Measurements from ENCODE around the gene ACAP1. TPM values are rescaled to one million over a fixed set of nuclear protein-coding genes. Genes with fewer than 3 reads are reported as not detected.

The ACAP1 gene
- total and polyA plus RNA-seq, 10 donors: 118 to 312 (median 215) TPM

GRCh38 chr17:7290685-7291084, 45.6 kb upstream of the ACAP1 start:
- Histone ChIP-seq H3K4me1 (peaks cover 8 to 27% (median 21%) of the 10 kb centered on the region in 6 donors), H3K27me3 (replicated peaks in 1 of 7) (peaks cover 0 to 95% (median 30%) of the 10 kb centered on the region in 7 donors), H3K36me3 (no peaks in the 10 kb centered on the region), H3K27ac (no peak overlapping the region), H3K4me3 (no peak overlapping the region), H3K9me3 (no peaks in the 10 kb centered on the region)
- intact Hi-C loops (cut with DNase I; ENCODE audit: low total_unique reads): loop anchor here (10.0 kb wide), 1 partner anchor 54 kb away; no protein-coding TSS in a partner anchor
- no peak for DNase-seq
- WGBS, 5 donors: 73 to 90% (median 84%) methylated on average over 11 of the region's 11 CpGs
- no peak for TF ChIP-seq POLR2A (IDR thresholded peaks at IDR 0.05)
- no peak for TF ChIP-seq CTCF (IDR thresholded peaks at IDR 0.05 in 8 of 11, conservative IDR thresholded peaks at IDR 0.05 in 3 of 11)
- TF ChIP-seq POLR2AphosphoS5 (IDR thresholded peaks at IDR 0.05): no peak

GRCh38 chr17:7292194-7292593, 44.1 kb upstream of the ACAP1 start:
- Histone ChIP-seq H3K27ac (no peak overlapping the region), H3K4me3 (no peak overlapping the region), H3K4me1 (peaks cover 17 to 40% (median 33%) of the 10 kb centered on the region in 6 donors), H3K27me3 (replicated peaks in 1 of 7) (peaks cover 0 to 96% (median 38%) of the 10 kb centered on the region in 7 donors), H3K9me3 (no peaks in the 10 kb centered on the region), H3K36me3 (no peaks in the 10 kb centered on the region)
- TF ChIP-seq CTCF (IDR thresholded peaks at IDR 0.05 in 8 of 11, conservative IDR thresholded peaks at IDR 0.05 in 3 of 11) (no peak), POLR2AphosphoS5 (IDR thresholded peaks at IDR 0.05) (no peak), POLR2A (IDR thresholded peaks at IDR 0.05) (no peak)
- no peak for DNase-seq
- intact Hi-C loops (cut with DNase I; ENCODE audit: low total_unique reads): loop anchor here (10.0 kb wide), 1 partner anchor 53 kb away; no protein-coding TSS in a partner anchor
- 33 to 95% (median 83%) methylated on average over 1 to 2 of the region's 2 CpGs for WGBS, 5 donors

- 35 to 42% (median 40%) methylated on average over 5 to 6 of the region's 6 CpGs for WGBS, 5 donors
These were observed 43.6 kb upstream of the ACAP1 start for GRCh38 chr17:7292729-7293128.

More at GRCh38 chr17:7292729-7293128, 43.6 kb upstream of the ACAP1 start:
- H3K9me3 ChIP-seq: no peaks in the 10 kb centered on the region
- H3K4me1 ChIP-seq: peaks cover 17 to 40% (median 33%) of the 10 kb centered on the region in 6 donors
- H3K4me3 ChIP-seq: no peak overlapping the region
- H3K36me3 ChIP-seq: no peaks in the 10 kb centered on the region
- peaks cover 0 to 93% (median 38%) of the 10 kb centered on the region in 7 donors for H3K27me3 ChIP-seq (replicated peaks in 1 of 7)
- intact Hi-C loops (cut with DNase I; ENCODE audit: low total_unique reads): loop anchor here (10.0 kb wide), 1 partner anchor 52 kb away; no protein-coding TSS in a partner anchor
- TF ChIP-seq POLR2AphosphoS5 (IDR thresholded peaks at IDR 0.05): no peak
- TF ChIP-seq CTCF (IDR thresholded peaks at IDR 0.05 in 8 of 11, conservative IDR thresholded peaks at IDR 0.05 in 3 of 11): no peak
- no peak for TF ChIP-seq POLR2A (IDR thresholded peaks at IDR 0.05)
- DNase-seq: no peak
- no peak overlapping the region for H3K27ac ChIP-seq
